ENCODE measurements around the gene ACY1. TPM values are rescaled to one million over a fixed set of nuclear protein-coding genes. Genes with fewer than 3 reads are reported as not detected.

Gene ACY1
- total RNA-seq, 1 donor, result 38.0 TPM

DNA sequence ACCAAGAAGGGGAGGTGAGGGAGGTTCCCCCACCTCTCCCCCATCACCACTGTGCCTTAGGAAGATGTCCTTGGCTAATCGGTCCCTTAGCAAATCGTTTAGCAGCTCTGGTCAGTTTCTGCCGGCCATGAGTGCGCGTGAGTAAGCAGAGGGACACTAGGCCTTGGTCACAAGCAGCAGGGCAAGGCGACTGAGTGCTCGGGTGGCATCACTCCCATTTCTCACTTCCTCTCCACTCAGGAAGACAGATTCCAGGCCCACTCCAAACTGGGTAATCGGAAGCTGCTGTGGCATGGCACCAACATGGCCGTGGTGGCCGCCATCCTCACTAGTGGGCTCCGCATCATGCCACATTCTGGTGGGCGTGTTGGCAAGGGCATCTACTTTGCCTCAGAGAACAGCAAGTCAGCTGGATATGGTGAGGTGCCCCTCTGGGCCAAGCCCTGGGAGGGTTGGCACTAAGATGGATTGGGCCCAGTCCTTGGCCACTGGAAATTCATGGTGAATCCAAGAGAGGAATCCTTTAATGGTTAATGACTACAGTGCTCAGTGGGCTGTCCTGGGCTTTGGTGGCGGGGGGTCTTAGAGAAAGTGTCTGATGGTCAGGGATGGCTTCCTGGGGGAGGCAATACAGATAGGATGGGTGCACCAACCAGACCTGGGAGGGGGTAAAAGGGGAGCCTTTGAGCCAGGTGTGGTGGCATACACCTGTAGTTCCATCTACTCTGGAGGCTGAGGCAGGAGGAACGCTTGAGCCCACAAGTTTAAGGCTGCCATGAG, 37.2 kb upstream of the ACY1 start:
- DNase-seq (ENCODE audit: low read depth in 2 of 3, low spot score in 2 of 3), result no peak

DNA sequence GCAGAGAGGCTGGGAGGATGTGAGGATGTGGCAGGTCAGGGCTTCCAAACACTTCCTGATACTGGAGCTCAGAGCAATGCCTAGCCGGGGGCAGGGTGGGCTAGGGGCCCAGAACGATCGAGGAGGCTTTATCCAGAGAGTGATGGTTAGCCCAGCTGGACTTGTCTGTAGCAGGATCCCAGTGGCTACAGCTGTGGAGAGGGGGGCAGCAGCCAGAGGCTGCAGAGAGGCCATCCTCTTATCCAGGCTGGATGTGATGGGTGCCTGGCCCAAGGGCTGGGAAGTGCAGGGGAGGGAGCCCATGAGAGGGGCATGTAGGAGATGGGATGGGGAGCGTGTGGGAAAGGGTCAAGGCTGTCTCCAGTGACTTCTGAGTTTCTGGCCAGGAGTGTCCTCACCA, 36.5 kb upstream of the ACY1 start:
- no peak for DNase-seq (ENCODE audit: low read depth in 2 of 3, low spot score in 2 of 3)

DNA sequence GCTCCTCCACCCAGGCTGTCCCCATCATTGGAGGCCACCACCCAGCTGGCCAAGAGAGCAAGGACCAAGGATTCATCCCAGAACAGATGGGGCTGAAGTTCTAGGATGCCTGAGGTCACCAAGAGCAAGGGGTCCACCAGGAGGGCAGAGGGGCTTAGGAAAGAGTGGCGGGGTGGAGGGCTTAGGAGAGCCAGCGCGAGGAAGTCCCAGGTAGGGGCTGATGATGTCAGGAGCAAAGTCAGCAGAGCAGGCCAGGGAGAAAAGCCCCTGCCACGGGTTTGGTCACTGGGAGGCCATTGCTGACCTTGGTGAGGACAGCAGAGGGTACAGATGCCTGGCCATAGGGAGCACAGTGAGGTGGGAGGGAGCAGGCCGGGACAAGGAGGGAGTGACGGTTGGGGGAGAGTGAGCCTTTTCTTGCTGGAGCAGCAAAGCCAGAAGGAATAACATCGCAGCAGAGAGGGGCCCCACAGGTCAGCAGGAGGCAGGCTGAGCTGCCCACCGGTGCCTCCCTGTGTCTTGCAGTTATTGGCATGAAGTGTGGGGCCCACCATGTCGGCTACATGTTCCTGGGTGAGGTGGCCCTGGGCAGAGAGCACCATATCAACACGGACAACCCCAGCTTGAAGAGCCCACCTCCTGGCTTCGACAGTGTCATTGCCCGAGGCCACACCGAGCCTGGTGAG, 36.0 kb upstream of the ACY1 start:
- no peak for DNase-seq (ENCODE audit: low read depth in 2 of 3, low spot score in 2 of 3)

DNA sequence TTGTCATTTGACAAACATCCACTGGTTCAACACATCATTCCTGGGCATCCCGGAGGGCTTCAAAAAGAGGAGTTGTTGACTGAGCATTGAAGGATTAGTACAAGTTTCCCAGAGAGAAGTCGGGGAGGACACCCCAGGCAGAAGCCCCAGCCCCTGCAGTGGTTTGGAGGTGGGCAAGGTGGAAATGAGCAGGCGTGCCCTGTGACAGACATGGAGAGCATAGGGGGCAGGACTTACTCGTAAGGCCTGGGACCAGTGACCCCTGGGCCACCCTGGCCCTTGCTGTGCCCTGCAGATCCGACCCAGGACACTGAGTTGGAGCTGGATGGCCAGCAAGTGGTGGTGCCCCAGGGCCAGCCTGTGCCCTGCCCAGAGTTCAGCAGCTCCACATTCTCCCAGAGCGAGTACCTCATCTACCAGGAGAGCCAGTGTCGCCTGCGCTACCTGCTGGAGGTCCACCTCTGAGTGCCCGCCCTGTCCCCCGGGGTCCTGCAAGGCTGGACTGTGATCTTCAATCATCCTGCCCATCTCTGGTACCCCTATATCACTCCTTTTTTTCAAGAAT, 35.2 kb upstream of the ACY1 start:
- no peak for DNase-seq (ENCODE audit: low read depth in 2 of 3, low spot score in 2 of 3)

DNA sequence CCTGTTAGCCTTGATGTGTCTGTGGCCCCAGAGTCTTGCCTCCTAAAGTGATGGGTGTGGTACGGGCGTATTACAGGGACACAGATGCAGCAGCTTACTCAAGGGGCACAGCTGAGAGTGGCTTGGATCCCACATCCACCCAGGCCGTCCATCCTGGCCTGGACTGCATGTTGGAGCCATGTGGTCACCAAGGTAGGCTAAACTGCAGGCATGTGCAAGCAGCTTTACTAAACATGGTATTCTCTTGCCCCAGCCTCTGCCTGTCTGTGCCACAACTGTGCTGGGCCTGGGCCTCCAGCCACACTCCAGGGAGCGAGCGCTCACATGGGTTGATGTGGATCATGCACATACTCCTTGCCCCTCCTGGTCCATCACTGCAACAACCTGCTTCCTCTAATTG, 34.2 kb upstream of the ACY1 start:
- DNase-seq (ENCODE audit: low read depth in 2 of 3, low spot score in 2 of 3), result no peak

DNA sequence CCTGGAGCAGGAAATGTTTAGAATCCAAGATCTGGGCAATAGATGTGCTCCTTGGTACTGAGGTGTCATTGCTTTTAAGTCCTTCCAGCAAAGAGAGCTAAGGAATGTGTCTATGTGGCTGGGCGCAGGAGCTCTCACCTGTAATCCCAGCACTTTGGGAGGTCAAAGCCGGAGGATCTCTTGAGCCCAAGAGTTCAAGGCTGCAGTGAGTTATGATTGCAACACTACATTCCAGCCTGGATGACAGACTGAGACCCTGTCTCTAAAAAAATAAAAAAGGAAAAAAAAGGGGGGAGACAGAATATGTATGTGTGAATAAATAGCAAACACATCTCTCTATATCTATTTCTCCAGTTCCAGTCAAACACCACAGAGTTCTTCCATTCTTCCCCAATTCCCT, 32.4 kb upstream of the ACY1 start:
- DNase-seq (ENCODE audit: low read depth in 2 of 3, low spot score in 2 of 3), result no peak

DNA sequence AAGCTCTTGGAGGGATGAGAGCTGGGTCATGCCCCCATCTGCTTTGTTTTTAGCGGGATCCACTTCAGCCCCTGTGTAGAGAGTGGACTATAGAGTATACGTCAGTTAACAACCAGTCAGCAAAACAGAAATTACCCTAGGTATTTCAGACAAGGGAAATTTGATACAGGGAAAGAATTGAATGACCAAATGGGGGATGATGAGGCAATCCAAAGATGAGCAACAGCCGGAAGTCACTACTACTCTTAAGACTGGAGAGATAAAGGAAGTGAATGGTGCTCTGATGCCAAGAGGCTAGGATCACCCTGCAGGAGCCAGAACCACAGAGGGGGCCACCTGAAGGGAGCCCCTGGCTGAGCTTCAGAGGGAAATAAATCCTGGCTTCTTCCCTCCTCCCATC, 29.9 kb upstream of the ACY1 start:
- DNase-seq (ENCODE audit: low read depth in 2 of 3, low spot score in 2 of 3), result no peak

DNA sequence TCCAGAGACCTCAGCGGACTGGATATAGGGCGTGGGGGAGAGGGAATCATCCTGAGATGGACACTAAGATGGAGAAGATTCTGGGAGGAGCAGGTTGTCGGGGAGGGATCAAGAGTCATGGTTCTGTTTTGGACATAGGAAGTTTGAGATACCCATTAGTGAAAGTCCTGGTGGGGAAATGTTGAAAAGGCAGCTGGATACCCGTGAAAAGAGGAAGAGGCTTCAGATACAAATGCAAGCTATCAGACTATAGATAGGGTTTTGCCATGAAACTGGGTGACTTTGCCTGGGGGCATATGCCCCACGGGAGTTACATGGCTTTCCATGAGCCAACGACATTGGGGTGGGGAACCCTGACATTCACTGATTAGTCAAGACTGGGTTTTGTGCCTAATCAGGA, 29.2 kb upstream of the ACY1 start:
- peak in 1 of 3 donors; percentile 46 for DNase-seq (ENCODE audit: low read depth in 2 of 3, low spot score in 2 of 3)

DNA sequence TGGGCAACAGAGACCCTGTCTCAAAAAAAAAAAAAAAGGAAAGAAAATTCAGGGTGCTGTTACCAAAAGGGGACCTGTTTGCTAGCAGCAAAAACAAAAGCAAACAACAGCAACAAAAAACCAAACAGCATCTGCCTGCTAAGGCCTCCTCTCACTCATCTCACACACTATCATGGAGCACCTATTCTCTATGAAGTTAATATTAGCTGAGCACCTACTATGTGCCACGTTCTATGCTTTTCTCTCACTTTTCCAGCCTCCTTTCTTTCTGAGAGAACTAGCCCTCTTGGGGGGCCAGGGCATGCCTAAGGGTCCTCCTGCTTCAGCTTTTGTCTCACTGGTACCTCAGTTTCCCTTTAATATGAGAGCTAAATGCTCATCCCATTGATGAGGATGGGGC, 28.6 kb upstream of the ACY1 start:
- no peak for DNase-seq (ENCODE audit: low read depth in 2 of 3, low spot score in 2 of 3)

DNA sequence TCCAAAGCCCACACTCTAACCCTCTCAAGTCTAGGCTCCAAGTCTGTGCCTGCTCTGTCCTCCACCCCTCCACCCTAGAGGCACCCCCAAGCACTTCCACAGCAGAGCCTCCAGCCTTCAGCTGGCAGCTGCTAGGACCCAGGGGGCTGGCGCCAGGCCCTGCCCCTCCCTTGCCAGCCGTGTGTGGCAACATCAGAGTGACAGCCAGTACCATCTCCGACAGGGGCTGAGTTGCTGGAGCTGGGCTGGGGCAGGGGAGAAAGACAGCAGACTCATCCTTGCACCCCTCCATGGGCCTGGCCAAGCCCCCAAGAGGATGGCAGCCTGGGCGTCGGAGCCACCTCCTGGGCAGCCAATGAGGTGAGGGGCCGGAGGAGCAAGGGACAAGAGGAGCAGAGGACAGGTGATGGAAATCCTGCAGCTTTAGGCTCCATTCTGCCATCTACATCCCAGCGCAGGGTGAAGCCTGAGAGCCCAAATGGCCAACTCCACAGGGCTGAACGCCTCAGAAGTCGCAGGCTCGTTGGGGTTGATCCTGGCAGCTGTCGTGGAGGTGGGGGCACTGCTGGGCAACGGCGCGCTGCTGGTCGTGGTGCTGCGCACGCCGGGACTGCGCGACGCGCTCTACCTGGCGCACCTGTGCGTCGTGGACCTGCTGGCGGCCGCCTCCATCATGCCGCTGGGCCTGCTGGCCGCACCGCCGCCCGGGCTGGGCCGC, 28.0 kb upstream of the ACY1 start, which contains the start of gene GPR62:
TSS of gene GPR62 (plus strand) at position 207 of the 718 bp plus-strand sequence. CDS start at position 479, 272 bp downstream.
- no peak for DNase-seq (ENCODE audit: low read depth in 2 of 3, low spot score in 2 of 3)

DNA sequence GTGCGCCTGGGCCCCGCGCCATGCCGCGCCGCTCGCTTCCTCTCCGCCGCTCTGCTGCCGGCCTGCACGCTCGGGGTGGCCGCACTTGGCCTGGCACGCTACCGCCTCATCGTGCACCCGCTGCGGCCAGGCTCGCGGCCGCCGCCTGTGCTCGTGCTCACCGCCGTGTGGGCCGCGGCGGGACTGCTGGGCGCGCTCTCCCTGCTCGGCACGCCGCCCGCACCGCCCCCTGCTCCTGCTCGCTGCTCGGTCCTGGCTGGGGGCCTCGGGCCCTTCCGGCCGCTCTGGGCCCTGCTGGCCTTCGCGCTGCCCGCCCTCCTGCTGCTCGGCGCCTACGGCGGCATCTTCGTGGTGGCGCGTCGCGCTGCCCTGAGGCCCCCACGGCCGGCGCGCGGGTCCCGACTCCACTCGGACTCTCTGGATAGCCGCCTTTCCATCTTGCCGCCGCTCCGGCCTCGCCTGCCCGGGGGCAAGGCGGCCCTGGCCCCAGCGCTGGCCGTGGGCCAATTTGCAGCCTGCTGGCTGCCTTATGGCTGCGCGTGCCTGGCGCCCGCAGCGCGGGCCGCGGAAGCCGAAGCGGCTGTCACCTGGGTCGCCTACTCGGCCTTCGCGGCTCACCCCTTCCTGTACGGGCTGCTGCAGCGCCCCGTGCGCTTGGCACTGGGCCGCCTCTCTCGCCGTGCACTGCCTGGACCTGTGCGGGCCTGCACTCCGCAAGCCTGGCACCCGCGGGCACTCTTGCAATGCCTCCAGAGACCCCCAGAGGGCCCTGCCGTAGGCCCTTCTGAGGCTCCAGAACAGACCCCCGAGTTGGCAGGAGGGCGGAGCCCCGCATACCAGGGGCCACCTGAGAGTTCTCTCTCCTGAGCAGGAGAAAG, 27.2 kb upstream of the ACY1 start:
- DNase-seq (ENCODE audit: low read depth in 2 of 3, low spot score in 2 of 3), result peak in 2 of 3 donors; percentile 70 to 75

DNA sequence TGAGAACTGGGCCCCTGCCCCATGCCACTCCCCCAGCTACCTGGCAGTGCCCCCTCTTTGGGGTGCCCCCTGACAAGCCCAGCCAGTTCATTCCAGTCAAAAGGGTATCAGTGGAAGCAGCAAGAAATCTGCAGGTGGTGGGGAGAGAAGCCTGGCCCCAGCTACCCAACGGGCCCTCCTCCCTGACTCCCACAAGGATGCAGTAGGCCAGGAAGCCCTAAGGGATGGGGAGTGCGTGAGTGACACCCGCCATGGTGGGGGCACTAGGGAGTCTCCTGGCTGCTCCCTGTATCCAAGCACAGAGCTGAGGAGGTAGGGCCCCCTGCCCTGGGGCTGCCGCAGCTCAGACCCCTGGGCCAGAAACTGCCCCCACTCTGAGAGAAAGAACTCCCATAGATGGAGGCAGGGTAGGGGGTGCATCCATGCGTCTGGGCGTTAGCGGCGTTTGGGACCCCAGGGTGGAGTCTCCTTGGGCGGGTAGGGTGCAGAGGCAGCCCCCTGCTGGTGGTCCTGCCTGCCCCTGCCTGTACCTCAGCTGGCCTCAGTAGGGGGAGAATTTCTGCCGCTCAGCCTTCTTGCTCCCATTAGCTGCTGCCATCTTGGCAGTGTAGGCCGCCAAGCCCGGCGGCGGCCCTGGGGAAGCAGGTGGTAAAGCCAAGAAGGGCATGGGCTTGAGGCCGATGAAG, 25.7 kb upstream of the ACY1 start:
- no peak for DNase-seq (ENCODE audit: low read depth in 2 of 3, low spot score in 2 of 3)

DNA sequence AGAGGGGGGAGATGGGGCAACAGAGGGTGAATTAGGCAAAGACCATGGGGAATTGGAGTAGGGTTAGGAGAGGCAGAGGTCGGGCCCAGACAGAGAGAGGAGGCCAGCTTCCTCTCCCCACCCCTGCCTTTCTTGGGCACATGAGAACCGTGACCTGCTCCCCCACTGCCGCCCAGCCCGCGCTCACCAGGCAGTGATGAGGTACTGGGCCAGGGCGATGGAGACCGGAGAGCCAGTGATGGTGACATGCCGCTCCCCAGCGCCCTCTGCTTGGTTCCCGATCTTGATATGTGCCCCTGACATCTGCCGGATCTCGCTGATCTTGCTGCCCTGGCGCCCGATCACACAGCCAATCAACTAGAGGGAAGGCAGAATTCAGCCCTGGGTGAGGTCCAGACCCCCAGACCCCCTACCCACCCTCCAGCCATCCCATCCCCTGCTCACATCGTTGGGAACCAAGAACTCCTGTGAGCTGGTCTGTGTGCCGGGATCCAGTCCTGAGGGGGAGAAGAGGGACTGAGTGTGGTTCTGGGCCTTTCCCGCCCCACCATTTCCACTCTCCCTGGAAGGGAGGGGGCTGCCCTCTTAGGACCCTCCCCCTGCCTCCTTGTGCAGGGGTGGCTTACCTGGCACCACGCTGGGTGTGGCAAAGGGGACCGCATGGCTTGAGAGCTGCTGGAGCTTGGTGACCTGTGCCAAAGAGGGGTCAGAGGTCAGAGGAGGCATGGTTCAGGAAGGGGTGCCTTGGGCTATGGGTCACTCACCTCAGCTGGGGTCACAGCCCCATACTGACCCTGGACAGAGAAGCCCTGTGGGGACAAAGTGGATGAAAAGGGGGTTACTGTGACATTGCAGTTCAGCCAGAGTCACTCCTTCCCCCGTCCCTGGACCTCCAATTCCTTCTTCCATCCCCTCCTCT, 24.5 kb upstream of the ACY1 start:
- DNase-seq (ENCODE audit: low read depth in 2 of 3, low spot score in 2 of 3), result no peak

DNA sequence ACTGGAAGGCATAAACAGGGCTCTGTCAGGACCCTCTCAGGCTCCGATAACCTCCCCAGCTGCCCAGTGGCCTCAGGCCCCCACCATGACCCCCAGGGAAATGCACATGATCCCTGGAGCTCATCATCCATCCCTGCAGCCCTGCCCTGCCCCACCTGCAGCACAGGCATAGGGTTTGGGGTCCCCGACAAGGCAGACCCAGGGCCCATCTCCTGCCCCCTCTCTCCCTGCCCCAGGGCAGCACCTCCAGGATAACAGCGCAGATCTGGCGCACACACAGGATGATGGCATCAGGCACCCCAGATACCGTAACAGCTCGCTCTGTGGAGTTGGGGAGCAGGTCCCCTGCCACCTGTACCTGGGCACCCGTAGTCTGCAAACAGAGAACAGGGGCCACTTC, 23.7 kb upstream of the ACY1 start:
- DNase-seq (ENCODE audit: low read depth in 2 of 3, low spot score in 2 of 3), result no peak

DNA sequence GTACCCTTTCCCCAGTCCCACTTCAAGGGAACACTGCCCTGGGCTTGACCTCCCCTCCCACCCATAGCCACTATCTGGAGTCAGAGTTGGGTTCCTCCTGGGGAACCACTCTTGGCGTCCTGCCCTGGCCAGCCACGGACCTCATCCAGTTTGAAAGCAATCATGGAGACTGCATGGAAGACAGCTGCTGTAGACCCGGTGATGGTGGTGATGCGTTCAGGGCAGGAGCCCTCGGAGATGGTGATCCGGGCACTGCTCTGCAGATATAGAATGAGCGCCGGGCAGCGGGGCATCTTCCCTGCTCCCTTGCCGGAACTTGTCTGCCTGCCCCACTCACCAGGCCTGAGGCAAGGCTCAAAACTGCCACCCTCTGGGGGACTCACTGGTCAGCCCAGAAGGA, 22.9 kb upstream of the ACY1 start:
- DNase-seq (ENCODE audit: low read depth in 2 of 3, low spot score in 2 of 3), result no peak

DNA sequence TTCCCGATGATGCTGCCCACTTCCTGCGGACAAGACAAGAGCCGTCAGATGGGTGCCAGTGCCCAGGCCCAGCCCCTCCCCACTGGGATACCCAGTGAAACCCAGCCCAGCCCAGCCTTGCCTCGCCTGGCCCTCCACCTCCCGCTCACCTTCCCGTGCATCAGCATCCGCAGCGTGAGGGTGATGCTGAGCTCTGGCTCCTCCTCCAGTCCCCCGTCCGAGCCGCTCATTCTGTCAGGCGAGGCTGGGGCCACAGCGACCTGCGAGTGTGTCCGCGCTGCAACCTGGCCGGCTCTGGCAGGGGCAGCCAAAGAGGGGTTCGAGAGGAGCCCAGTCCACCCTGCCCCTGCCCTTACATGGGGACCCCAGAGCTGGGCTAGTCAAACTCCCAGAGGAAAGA, 22.3 kb upstream of the ACY1 start:
- DNase-seq (ENCODE audit: low read depth in 2 of 3, low spot score in 2 of 3), result no peak

DNA sequence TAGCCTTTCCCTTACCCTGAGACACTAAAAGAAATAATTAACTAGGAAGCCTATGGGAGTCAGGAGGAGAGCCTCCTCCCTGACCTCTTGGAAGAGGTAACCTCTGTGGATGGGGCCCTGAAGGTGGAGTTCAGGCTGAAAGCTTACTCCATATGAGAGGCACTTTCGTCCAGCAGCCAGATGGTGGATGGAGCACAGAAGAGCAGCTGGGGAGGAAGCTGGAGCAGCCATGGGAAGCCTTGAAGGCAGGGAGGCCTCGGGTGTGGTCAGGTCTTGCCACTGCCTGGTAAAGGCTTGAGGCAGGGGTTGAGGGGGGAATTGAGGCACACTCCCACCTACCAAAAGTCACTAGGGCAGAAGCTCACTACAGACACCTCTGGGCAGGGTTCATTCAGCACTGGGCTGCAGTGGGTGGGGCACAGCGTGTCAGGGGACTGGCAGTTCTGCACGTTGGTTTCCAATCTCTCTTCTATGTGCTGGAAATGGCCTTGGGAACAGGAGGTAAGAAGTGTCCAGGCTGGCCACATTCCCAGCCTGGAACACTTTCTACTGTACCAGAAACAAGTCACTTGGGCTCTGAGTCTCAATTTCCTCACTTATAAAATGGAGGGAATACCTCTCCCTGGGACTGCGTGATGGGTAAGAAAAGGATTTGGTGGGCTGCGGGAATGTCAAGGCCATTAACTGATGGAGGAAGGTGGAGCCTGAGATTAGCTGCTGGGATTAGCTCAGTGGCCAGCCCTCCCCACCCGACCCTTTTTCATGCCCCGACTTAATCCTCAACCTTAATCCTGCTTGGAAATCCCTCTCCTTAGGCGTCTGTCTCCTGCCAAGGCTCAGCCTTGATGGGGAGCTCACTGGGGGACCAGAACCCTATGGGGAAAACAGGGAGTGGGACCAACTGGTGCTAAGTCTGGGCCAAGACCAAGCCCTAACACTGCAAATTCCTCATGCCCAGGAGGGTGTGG, 21.4 kb upstream of the ACY1 start:
- DNase-seq (ENCODE audit: low read depth in 2 of 3, low spot score in 2 of 3), result no peak

Measured in hematopoietic multipotent progenitor cell (in vitro differentiated cells).